Stimulated activated CD4-positive, alpha-beta T cell treated with anti-CD3 and anti-CD28 coated beads, Interleukin-15, amount 100 ng/mL, for 1 hour (primary cell): ENCODE results near the gene MTA2.

Experiments
- DNase-seq, 2 donors: peaks; one replicate each; pipeline ENCODE4 v3.0.0-alpha.2; 2020; ENCODE audit warnings: low read depth in 1 of 2, low spot score in 1 of 2

MTA2 gene

DNA sequence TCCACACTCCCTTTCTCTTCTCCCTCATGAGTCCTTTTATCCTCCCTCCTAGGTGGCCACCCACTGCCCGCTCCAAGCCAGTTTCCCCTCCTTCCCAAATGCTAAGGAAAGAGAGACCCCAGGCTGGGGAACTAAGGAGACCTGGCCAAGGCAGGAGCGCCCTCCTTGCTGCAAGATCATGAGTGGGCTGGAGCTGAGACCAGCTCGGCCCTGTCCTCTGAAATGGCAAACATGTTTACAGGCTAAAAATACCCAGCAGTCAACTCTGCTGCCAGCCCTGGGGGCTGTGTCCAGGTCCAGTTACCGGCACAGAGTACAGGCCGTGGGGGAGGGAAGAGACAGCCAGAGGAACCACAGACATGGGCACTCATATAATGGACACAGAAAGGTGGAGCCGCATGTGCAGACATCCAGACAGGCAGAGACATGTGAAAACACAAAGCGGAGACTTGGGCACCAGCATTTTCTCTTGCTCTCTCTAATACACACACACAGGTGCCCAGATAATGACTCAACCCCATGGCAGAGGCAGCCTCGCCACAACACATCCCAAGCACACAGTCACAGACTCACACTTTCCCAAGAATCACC lies 53.9 kb downstream of the MTA2 start:
- DNase-seq = no peak

- DNase-seq = no peak
These were observed 54.6 kb downstream of the MTA2 start for GRCh38 chr11:62546929-62547625.

DNA sequence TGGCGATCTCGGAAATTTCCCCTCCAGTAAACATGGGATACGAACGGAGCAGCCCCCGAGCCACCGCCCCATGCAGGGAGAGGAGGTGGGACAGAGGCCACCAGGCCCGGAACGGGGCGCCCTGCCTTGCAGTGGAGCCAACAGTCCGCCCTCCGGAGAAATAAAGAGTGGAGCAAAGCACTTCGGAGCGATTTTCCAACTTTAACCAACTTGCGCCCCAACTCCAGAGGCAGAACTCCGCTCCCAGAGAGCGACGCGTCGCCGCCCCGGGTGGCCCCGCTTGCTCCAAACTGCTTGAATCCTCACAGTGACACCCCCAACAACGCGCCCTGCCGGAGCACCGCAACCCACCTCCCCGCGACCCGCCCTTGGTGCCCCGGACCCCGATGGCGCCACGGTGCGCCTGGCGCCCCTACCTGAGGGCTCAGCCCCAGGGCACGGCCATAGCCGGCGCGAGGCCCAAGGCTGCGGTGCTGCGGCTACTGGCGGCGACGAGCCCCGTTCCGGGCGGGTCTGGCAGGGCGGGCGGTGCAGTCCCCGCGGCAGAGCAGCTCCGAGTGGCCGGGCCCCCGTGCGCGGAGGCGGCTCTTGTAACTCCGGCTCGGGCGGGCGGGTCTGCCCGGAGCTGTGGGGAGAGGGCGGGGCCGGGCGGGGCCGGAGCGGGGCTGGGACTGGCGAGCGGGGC lies 55.3 kb downstream of the MTA2 start, which contains the start of gene AHNAK:
TSS of gene AHNAK (minus strand) at position 563 of the 685 bp plus-strand sequence. CDS start 10,708 bp downstream, outside the sequence.
- peak; percentile 43 to 47 for DNase-seq

GRCh38 chr11:62545437-62546243 lies 56.0 kb downstream of the MTA2 start:
- DNase-seq = peak in 1 of 2 donors; percentile 50

DNA sequence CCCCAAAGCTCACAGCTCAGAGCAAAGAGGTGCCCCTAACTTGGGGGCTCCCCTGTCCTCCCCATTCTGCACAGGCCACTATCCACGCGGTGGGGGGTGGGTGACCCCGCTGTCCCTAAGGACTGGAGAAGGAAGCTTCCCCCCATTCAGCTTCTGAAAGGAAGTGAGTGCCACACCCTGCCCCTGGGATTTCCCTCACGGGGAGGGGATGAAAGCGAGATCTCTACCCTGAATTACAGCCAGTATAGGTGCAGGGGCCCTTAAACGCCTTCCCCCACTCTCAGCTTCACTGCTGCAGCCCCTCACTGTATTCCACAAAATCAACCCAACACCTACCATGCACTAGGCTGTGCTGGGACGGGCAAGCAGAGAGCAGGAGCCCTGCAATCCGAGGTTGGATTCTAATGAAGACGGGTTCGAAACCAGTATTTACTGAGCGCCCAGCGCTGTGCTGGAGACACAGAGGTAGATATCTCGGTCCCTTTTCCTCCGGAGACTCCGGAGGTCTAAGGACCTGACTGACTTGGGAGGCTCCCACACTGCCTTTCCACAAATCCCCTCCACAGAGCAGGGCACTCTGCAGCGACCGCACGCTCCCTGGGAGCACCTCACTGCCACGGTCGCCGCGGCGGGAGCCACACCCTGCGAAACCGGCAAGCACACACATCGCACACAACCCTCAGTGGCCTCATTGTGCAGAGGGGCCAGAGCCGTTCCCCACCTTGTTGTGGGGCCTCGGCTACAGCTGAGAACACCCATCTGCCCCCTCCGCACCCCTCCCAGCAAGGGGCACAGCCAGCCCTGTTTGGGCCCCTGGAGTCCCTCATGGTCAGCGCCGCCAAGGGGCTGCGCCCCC lies 56.9 kb downstream of the MTA2 start:
- DNase-seq = no peak

DNA sequence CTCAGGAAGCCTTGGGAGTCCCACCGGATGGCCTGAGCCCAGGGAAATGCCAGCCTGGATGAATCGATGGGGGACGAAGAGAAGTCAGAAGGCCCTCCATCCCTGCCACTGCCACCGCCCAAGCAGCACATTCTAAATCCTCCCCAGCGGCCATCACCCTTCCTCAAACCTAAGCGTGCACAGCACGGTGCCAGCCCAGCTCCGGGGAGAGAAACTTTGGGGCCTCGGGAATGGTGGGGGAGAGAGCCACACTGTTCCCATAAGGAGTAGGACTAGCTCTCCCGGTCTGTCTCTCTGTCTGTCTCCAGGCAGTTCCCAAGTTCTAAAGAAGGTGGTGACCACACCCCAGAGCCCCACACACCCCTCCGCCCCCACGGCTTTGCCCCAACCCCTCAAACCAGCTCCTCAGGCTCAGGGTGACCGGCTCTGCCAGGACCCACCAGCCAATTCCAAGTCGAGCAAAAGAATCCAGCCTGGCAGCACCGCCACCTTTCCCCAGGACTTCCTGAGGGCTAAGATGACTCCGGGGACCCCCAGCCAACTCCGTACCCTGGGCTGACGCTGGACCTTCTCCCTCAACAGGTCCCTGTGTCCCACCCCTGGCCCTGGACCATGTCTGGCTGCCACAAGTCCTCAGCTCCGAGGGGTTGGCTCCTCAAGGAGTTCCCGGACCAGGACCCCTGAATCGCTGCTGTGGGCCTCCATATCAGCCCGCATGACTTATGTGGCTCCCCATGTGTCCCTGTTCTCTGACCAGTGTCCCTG lies 57.8 kb downstream of the MTA2 start:
- no peak for DNase-seq
